Endothelial cell of hepatic sinusoid (primary cell): ENCODE results near the gene PCYOX1L.

Source experiments
- in situ Hi-C: cut with HindIII; loops from 2 replicates; pipeline ENCODE4 v1.10.0; 2017; ENCODE audit warnings: low sequenced_read_pairs

The PCYOX1L gene

GRCh38 chr5:149366169-149366729 is 8.4 kb downstream of the PCYOX1L start:
- in situ Hi-C loops: loop anchor here (5.0 kb wide), 2 partner anchors 76 to 196 kb away; no protein-coding TSS in a partner anchor

GRCh38 chr5:149367249-149367971 is 9.6 kb downstream of the PCYOX1L start:
- in situ Hi-C loops: loop anchor here (5.0 kb wide), 2 partner anchors 75 to 195 kb away; no protein-coding TSS in a partner anchor

GRCh38 chr5:149367972-149368645 is 10.3 kb downstream of the PCYOX1L start:
- in situ Hi-C loops: loop anchor here (5.0 kb wide), 2 partner anchors 74 to 194 kb away; no protein-coding TSS in a partner anchor

- in situ Hi-C loops: no loop called here
Measured at GRCh38 chr5:149370878-149371277, 13.0 kb downstream of the PCYOX1L start.

- in situ Hi-C loops: no loop called here
Measured at GRCh38 chr5:149371296-149371962, 13.6 kb downstream of the PCYOX1L start.

GRCh38 chr5:149372076-149372795 is 14.4 kb downstream of the PCYOX1L start:
- in situ Hi-C loops: no loop called here

- in situ Hi-C loops: no loop called here
Measured at GRCh38 chr5:149372932-149373331, 15.1 kb downstream of the PCYOX1L start.

- in situ Hi-C loops: no loop called here
Measured at GRCh38 chr5:149374303-149374702, 16.5 kb downstream of the PCYOX1L start.

- in situ Hi-C loops: no loop called here
Measured at GRCh38 chr5:149374801-149375200, 17.0 kb downstream of the PCYOX1L start.

- in situ Hi-C loops: no loop called here
Measured at GRCh38 chr5:149375434-149375833, 17.6 kb downstream of the PCYOX1L start.

- in situ Hi-C loops: no loop called here
Measured at GRCh38 chr5:149376104-149376503, 18.3 kb downstream of the PCYOX1L start.

- in situ Hi-C loops: no loop called here
Measured at GRCh38 chr5:149376711-149377447, 19.0 kb downstream of the PCYOX1L start.

GRCh38 chr5:149378241-149378820 is 20.5 kb downstream of the PCYOX1L start:
- in situ Hi-C loops: no loop called here

GRCh38 chr5:149379177-149379761 is 21.4 kb downstream of the PCYOX1L start, which contains the start of gene IL17B:
TSS of gene IL17B (minus strand) at chr5:149379292. CDS start at chr5:149379225, 67 bp downstream.
- in situ Hi-C loops: no loop called here

GRCh38 chr5:149379818-149380374 is 22.1 kb downstream of the PCYOX1L start:
- in situ Hi-C loops: no loop called here

GRCh38 chr5:149380466-149381121 is 22.7 kb downstream of the PCYOX1L start:
- in situ Hi-C loops: no loop called here

- in situ Hi-C loops: no loop called here
Measured at GRCh38 chr5:149381261-149381985, 23.6 kb downstream of the PCYOX1L start.

GRCh38 chr5:149381986-149382338 is 24.1 kb downstream of the PCYOX1L start:
- in situ Hi-C loops: no loop called here
